Endothelial cell of umbilical vein (primary cell): ENCODE measurements around the gene MAPK4. TPM values are rescaled to one million over a fixed set of nuclear protein-coding genes. Genes with fewer than 3 reads are reported as not detected.

Source experiments
- BruUV-seq: library from RNA; stranded (reverse); fragments of 400-500 nt; replicated peaks from 2 replicates; lab custom pipeline; 2021; lab: Mats Ljungman, UMichigan
- CTCF ChIA-PET: fragments of 300-600, 350-600 bp; sonication (Branson Sonifier 250); formaldehyde crosslinking; loops from one replicate; lab custom pipeline; 2021; ENCODE audit warnings: antibody characterized with exemption, inconsistent platforms; lab: Charles Lee
- POLR2A ChIA-PET: fragments of 300-600, 350-600 bp; sonication (Branson Sonifier 250); formaldehyde crosslinking; loops from one replicate; lab custom pipeline; 2021; ENCODE audit warnings: antibody characterized with exemption, inconsistent platforms; lab: Charles Lee
- DNase-seq: peaks from one replicate; pipeline ENCODE4 v3.0.0-alpha.2; 2011; ENCODE audit warnings: low read depth, low spot score
- FAIRE-seq: peaks from 2 replicates; lab custom pipeline; 2011; peaks lifted over from hg19 to GRCh38; lab: Jason Lieb, UNC
- H2AFZ ChIP-seq: 2 replicates; pipeline ENCODE4 v1.6.0; 2012; ENCODE audit warnings: low read depth, low read length, control low read depth, inconsistent platforms
- H3K27ac ChIP-seq: 2 replicates; pipeline ENCODE4 v1.5.1; 2011; ENCODE audit warnings: low read depth, mild to moderate bottlenecking, control low read depth, low read length, moderate library complexity; ENCODE audit not compliant: insufficient read depth
- H3K27me3 ChIP-seq, 2 experiments: 2 replicates each; pipeline versions ENCODE4 v1.6.0 to v1.6.1; 2011; ENCODE audit warnings: low read length in 2 of 2, mixed read lengths in 1 of 2; ENCODE audit not compliant: control insufficient read depth in 2 of 2, insufficient read depth in 2 of 2
- H3K36me3 ChIP-seq, 2 experiments: 2 replicates in 1 of 2; 3 replicates in 1 of 2; pipeline ENCODE4 v1.5.1; 2011; ENCODE audit warnings: low read length in 2 of 2, mild to moderate bottlenecking in 1 of 2, moderate library complexity in 1 of 2; ENCODE audit not compliant: control insufficient read depth in 2 of 2, insufficient read depth in 2 of 2; ENCODE audit errors: extremely low read depth in 1 of 2
- H3K4me1 ChIP-seq: 3 replicates; pipeline ENCODE4 v1.5.1; 2011; ENCODE audit warnings: mild to moderate bottlenecking, low read length; ENCODE audit not compliant: control insufficient read depth, insufficient read depth; ENCODE audit errors: extremely low read depth
- H3K4me2 ChIP-seq: 2 replicates; pipeline ENCODE4 v1.6.1; 2011; ENCODE audit warnings: low read length, control low read depth, mixed read lengths; ENCODE audit not compliant: insufficient read depth
- H3K4me3 ChIP-seq, 3 experiments: fragments of 200-600 bp in 1 of 3; sonication (generic), shearing (Covaris generic) in 1 of 3; replicated peaks in 1 of 3; 2 replicates each; pipeline ENCODE4 v1.5.1; 2011 to 2016; ENCODE audit warnings: control low read depth in 3 of 3, low read length in 3 of 3, mild to moderate bottlenecking in 2 of 3, inconsistent platforms in 1 of 3, low read depth in 1 of 3, moderate library complexity in 1 of 3; ENCODE audit not compliant: insufficient read depth in 1 of 3
- H3K79me2 ChIP-seq: 2 replicates; pipeline ENCODE4 v1.6.0; 2012; ENCODE audit warnings: low read length, inconsistent platforms; ENCODE audit not compliant: control insufficient read depth, insufficient read depth
- H3K9ac ChIP-seq: replicated peaks from 2 replicates; pipeline ENCODE3; 2011; ENCODE audit warnings: low read length, control low read depth; ENCODE audit not compliant: insufficient read depth; ENCODE audit errors: extremely low read depth
- H3K9me1 ChIP-seq: replicated peaks from 3 replicates; pipeline ENCODE4 v1.6.0; 2011; ENCODE audit warnings: mild to moderate bottlenecking, low read length; ENCODE audit not compliant: control insufficient read depth, insufficient read depth; ENCODE audit errors: extremely low read depth
- H3K9me3 ChIP-seq: replicated peaks from 2 replicates; pipeline ENCODE4 v1.5.1; 2012; ENCODE audit warnings: low read length, inconsistent platforms; ENCODE audit not compliant: control insufficient read depth, insufficient read depth
- H4K20me1 ChIP-seq: replicated peaks from 2 replicates; pipeline ENCODE3; 2011; ENCODE audit warnings: mild to moderate bottlenecking, low read length; ENCODE audit not compliant: control insufficient read depth, insufficient read depth; ENCODE audit errors: extremely low read depth
- EZH2 ChIP-seq: IDR thresholded peaks from 2 replicates; pipeline ENCODE4 v1.6.1; 2012; ENCODE audit warnings: borderline replicate concordance, low read depth, mild to moderate bottlenecking, moderate library complexity, low read length, inconsistent platforms; ENCODE audit not compliant: severe bottlenecking
- GATA2 ChIP-seq: IDR thresholded peaks from 2 replicates; pipeline ENCODE4 v1.7.0; 2011; ENCODE audit warnings: low read depth, mild to moderate bottlenecking, moderate library complexity, mixed read lengths, low read length; ENCODE audit not compliant: insufficient read length, insufficient read depth
- JUN ChIP-seq: IDR thresholded peaks from 2 replicates; pipeline ENCODE4 v1.6.1; 2011; ENCODE audit warnings: borderline replicate concordance, low read depth; ENCODE audit not compliant: insufficient read length, insufficient read depth
- MAX ChIP-seq: IDR thresholded peaks from 2 replicates; pipeline ENCODE4 v1.6.1; 2011; ENCODE audit not compliant: insufficient read depth, insufficient read length
- MYC ChIP-seq: IDR thresholded peaks from one replicate; pipeline ENCODE4 v1.6.1; 2011; ENCODE audit warnings: mild to moderate bottlenecking, low read depth, low read length
- POLR2AphosphoS5 ChIP-seq: IDR thresholded peaks from 2 replicates; pipeline ENCODE4 v1.6.1; 2012; ENCODE audit warnings: low read depth, mild to moderate bottlenecking, control low read depth, low read length, moderate library complexity; ENCODE audit not compliant: insufficient read depth
- dilution Hi-C: fragments of 300-500 bp; cut with MboI; formaldehyde crosslinking; loops from one replicate; pipeline ENCODE4 v1.15.0; 2019; ENCODE audit warnings: low sequenced_read_pairs; ENCODE audit not compliant: extremely low pct_ligation_motif_present
- intact Hi-C: fragments of 100-400 bp; cut with micrococcal nuclease; formaldehyde crosslinking; loops from one replicate; pipeline ENCODE4 v1.10.0; 2022
- polyA plus RNA-seq, 4 experiments: library from polyadenylated mRNA; depleted of rRNA in 3 of 4; stranded (reverse) in 3 of 4; unstranded in 1 of 4; fragments of >200 nt; gene quantifications; 2 replicates each; pipeline versions ENCODE4 v1.2.1 to v1.2.3, GENCODE V29; 2011 to 2012; ENCODE audit warnings: missing spikeins in 1 of 4
- total RNA-seq: library from RNA; stranded (reverse); gene quantifications from 2 replicates; pipeline ENCODE4 v1.2.3, GENCODE V29; 2021
- TF ChIP-seq, protein P1 (sequence below), 2 donors: IDR thresholded peaks; 1 replicate in 1 of 2; 2 replicates in 1 of 2; pipeline ENCODE4 v1.5.1; 2011; ENCODE audit warnings: low read length in 2 of 2, mild to moderate bottlenecking in 2 of 2, moderate library complexity in 2 of 2, control low read depth in 1 of 2, inconsistent platforms in 1 of 2, low read depth in 1 of 2; ENCODE audit not compliant: insufficient read depth in 1 of 2; ENCODE audit errors: extremely low read depth in 1 of 2

MAPK4 gene
- total and polyA plus RNA-seq, 2 donors (not counting 3 experiments of a cell fraction or from before 2014, with no cell fraction given): not detected

DNA sequence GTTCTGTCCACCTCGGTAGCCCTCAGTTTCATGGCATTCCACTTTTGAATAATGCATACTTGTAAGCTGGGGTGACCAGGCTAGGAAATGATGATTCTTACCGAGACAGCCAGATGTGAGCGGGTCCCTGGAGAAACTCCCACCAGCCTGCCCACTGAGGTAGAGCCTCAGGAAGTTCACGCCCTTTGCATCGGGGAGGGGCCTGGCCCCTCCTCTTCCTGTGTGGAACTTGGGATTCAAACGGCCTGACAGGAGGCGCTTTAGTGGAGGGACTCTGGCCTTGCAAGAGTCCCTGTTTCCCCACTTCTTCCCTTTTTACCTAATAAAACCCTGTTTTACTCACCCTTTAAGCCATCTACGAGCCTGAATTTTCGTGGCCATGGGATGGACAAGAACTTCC is 215.3 kb downstream of the MAPK4 start:
- FAIRE-seq: no peak
- CTCF ChIA-PET: no interaction called here
- intact Hi-C loops: no loop called here

More for the DNA sequence above, 215.3 kb downstream of the MAPK4 start:
- Histone ChIP-seq H3K9ac (no peak overlapping the region), H3K4me3 (no peak overlapping the region), H3K4me1 (no peaks in the 10 kb centered on the region), H3K4me2 (no peak overlapping the region), H4K20me1 (no peaks in the 10 kb centered on the region), H3K9me1 (no peaks in the 10 kb centered on the region), H3K27ac (no peak overlapping the region), H3K27me3 (no peaks in the 10 kb centered on the region), H3K79me2 (no peaks in the 10 kb centered on the region), H3K9me3 (no peaks in the 10 kb centered on the region), H2AFZ (no peak overlapping the region), H3K36me3 (no peaks in the 10 kb centered on the region)
- DNase-seq: no peak
- no TSS peak for BruUV-seq
- POLR2A ChIA-PET: no interaction called here
- dilution Hi-C loops: no loop called here
- TF ChIP-seq POLR2AphosphoS5 (no peak), EZH2 (no peak), MYC (no peak), JUN (no peak), GATA2 (no peak), MAX (no peak)
- TF ChIP-seq, protein P1, sequence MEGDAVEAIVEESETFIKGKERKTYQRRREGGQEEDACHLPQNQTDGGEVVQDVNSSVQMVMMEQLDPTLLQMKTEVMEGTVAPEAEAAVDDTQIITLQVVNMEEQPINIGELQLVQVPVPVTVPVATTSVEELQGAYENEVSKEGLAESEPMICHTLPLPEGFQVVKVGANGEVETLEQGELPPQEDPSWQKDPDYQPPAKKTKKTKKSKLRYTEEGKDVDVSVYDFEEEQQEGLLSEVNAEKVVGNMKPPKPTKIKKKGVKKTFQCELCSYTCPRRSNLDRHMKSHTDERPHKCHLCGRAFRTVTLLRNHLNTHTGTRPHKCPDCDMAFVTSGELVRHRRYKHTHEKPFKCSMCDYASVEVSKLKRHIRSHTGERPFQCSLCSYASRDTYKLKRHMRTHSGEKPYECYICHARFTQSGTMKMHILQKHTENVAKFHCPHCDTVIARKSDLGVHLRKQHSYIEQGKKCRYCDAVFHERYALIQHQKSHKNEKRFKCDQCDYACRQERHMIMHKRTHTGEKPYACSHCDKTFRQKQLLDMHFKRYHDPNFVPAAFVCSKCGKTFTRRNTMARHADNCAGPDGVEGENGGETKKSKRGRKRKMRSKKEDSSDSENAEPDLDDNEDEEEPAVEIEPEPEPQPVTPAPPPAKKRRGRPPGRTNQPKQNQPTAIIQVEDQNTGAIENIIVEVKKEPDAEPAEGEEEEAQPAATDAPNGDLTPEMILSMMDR (IDR thresholded peaks at IDR 0.05; ENCODE audit: extremely low read depth in 1 of 2, insufficient read depth in 1 of 2, low read depth in 1 of 2, low read length in 2 of 2): no peak
